Central memory CD8-positive, alpha-beta T cell (primary cell): ENCODE results near the gene GPA33.

Experiments
- ATAC-seq: fragments of 150-1000 bp; cut with Tn5 transposase; replicated peaks from 2 replicates; pipeline ENCODE4 v1.10.0; 2022; ENCODE audit warnings: mild to moderate bottlenecking, moderate FRiP score, moderate number of reproducible peaks; ENCODE audit not compliant: poor library complexity, severe bottlenecking; ENCODE audit errors: extremely low read depth
- DNase-seq, 2 donors: peaks; one replicate each; pipeline ENCODE4 v3.0.0; 2021; ENCODE audit warnings: low spot score in 2 of 2
- H3K27ac Mint-ChIP-seq: one replicate; pipeline ENCODE4 v1.8.0; 2022; ENCODE audit warnings: low read depth, mild to moderate bottlenecking, moderate library complexity, mixed read lengths
- H3K27me3 Mint-ChIP-seq: one replicate; pipeline ENCODE4 v1.8.0; 2022; ENCODE audit warnings: mixed read lengths
- H3K36me3 Mint-ChIP-seq: one replicate; pipeline ENCODE4 v1.8.0; 2022; ENCODE audit warnings: mild to moderate bottlenecking, moderate library complexity, mixed read lengths; ENCODE audit not compliant: insufficient read depth
- H3K4me1 Mint-ChIP-seq: one replicate; pipeline ENCODE4 v1.8.0; 2022; ENCODE audit warnings: mixed read lengths
- H3K4me3 Mint-ChIP-seq: one replicate; pipeline ENCODE4 v1.8.0; 2022; ENCODE audit warnings: mild to moderate bottlenecking, moderate library complexity, mixed read lengths
- H3K9me3 Mint-ChIP-seq: one replicate; pipeline ENCODE4 v1.8.0; 2022; ENCODE audit warnings: mixed read lengths

Gene GPA33

DNA sequence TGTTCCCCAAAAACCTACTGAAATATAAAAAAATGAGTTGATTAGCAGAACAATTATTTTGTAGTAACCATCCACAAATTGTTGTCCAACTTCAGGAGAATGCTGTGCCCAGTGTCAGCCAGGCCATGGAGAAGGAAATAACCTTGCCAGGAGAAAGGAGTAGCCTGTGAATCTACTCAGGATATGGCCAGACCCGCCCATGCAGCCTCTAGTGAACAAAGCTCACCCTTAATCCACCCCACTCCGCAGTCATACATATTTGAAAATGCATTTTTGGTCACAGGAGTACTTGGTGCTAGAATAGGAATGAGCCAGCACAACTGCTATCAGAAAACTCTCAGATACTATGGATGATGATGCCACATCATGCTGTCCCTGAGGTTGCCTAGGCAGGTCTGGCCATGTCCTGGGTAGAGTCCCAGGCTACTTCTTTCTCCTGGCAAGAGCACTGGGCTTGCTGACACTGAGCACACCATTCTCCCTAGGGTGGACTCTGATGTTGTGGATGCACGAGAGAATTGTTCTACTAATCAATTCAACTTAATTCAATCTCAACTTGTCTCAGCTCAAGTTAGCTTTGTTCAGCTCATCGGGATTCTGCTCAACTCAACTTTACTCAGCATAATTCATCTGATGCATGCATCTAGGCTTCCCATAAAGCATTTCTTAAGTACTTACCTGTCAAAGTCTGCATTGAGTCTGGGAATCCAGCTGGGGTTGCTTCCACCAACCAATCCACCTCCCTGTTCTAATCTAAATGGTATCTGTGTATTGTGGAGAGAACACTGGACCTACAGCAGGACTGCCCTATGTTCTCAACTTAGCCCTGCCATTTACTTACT is 21.9 kb upstream of the GPA33 start:
- DNase-seq: no peak
- no peak for ATAC-seq

GRCh38 chr1:167110586-167110985 is 20.4 kb upstream of the GPA33 start:
- Mint-ChIP-seq H3K4me1 (peaks cover 25% of the 10 kb centered on the region), H3K9me3 (peaks cover 5% of the 10 kb centered on the region), H3K4me3 (no peak overlapping the region), H3K27ac (no peak overlapping the region), H3K27me3 (peaks cover 12% of the 10 kb centered on the region), H3K36me3 (peaks cover 3% of the 10 kb centered on the region)
- ATAC-seq (no peak), DNase-seq (no peak)

More for the DNA sequence above, 21.9 kb upstream of the GPA33 start:
- H3K4me1 Mint-ChIP-seq: peaks cover 23% of the 10 kb centered on the region
- peaks cover 11% of the 10 kb centered on the region for H3K27me3 Mint-ChIP-seq
- H3K4me3 Mint-ChIP-seq: no peak overlapping the region
- H3K27ac Mint-ChIP-seq: no peak overlapping the region
- H3K36me3 Mint-ChIP-seq: peaks cover 2% of the 10 kb centered on the region
- H3K9me3 Mint-ChIP-seq: peaks cover 5% of the 10 kb centered on the region

DNA sequence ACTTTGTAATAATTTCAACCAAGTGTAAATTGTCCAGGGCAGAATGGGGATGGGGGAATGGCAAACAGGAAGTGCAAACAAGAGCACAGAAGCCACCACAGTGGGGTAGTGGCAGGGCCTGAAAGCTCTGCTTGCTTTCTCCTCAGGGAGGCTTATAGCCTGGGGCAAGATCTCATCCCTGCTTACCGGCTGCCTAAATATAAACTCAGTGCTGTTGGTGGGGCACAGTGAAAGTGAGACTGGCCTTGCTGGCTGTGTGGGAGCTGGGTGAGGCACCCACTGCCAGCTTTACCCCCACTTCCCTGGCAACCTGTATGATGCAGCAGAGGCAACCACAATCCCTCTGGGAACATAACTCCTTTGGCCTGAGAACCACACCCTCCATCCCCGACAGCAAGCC is 18.9 kb upstream of the GPA33 start:
- DNase-seq: no peak
- Mint-ChIP-seq H3K36me3 (peaks cover 5% of the 10 kb centered on the region), H3K27me3 (peaks cover 18% of the 10 kb centered on the region)

DNA sequence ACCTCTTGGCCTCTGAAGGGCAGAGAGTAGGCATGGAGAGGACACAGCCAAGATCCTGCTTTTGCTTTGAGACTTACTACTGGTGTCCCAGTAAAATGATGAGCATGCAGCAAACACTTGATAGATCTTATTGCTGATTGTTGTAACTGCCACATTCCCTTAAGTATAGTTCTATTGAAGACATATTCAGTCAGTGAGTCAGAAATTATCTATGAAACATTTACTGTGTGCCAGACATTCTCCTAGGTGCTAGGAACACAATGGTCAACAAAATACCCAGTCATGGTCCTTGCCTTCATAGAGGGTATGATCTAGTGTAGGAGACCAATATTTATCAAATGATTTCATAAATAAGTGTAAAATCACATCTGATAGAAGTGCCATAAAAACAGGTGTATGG is 17.3 kb upstream of the GPA33 start:
- H3K36me3 Mint-ChIP-seq: peaks cover 3% of the 10 kb centered on the region
- H3K27me3 Mint-ChIP-seq: peaks cover 20% of the 10 kb centered on the region
- no peak overlapping the region for H3K27ac Mint-ChIP-seq
- H3K9me3 Mint-ChIP-seq: peaks cover 5% of the 10 kb centered on the region
- H3K4me1 Mint-ChIP-seq: peaks cover 42% of the 10 kb centered on the region
- no peak overlapping the region for H3K4me3 Mint-ChIP-seq
- no peak for ATAC-seq
- no peak for DNase-seq

More for the DNA sequence above, 18.9 kb upstream of the GPA33 start:
- ATAC-seq: no peak
- H3K4me1 Mint-ChIP-seq: peaks cover 40% of the 10 kb centered on the region
- H3K27ac Mint-ChIP-seq: peak overlapping the region; percentile 20
- H3K4me3 Mint-ChIP-seq: no peak overlapping the region
- H3K9me3 Mint-ChIP-seq: peaks cover 5% of the 10 kb centered on the region

GRCh38 chr1:167106119-167106461 is 15.9 kb upstream of the GPA33 start:
- DNase-seq (no peak), ATAC-seq (no peak)
- H3K4me3 Mint-ChIP-seq: no peak overlapping the region
- H3K27me3 Mint-ChIP-seq: peaks cover 20% of the 10 kb centered on the region
- H3K27ac Mint-ChIP-seq: no peak overlapping the region
- peaks cover 42% of the 10 kb centered on the region for H3K4me1 Mint-ChIP-seq
- H3K9me3 Mint-ChIP-seq: peaks cover 5% of the 10 kb centered on the region
- H3K36me3 Mint-ChIP-seq: peaks cover 3% of the 10 kb centered on the region

DNA sequence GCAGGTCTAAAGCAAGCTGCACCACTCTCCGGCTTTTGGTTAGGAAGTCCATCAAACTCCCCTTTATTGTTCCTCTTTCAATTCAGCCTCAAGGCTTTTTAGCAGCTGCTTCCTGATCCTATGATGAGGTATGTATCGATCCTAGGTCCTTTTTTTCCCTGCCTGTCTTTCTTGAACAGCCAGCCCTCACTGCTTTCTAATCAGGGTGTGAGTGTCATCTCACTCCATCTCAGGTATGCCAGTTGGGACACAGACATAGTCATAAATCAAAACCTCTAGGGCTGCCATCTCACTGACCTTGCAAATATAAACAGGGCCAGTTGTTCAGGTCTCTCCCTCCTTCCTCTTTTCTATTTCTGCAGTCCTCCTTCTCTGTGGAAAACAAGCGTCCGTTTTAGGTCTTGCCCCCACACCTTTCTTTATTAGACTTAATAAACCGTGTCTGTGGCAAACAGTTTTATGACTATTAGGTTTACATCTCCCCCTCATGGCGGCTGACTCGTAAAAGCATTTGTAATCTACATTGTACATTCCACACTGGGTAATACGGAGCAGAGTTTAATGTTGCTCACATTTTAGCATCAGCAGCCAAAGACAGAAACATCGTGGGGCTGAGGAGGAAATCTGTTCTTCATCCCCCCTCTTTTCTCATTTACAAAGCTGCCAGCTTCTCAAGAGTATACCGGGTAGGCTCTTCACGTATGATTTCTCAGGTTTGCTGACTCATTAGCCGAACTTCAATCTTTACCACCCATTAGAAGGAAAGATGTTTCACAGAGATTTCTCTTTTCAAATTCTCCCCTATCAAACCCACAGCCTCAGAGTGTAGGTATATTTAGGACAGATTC is 15.3 kb upstream of the GPA33 start:
- Mint-ChIP-seq H3K9me3 (peaks cover 5% of the 10 kb centered on the region), H3K4me1 (peaks cover 37% of the 10 kb centered on the region), H3K4me3 (no peak overlapping the region), H3K27ac (no peak overlapping the region), H3K27me3 (peaks cover 20% of the 10 kb centered on the region), H3K36me3 (peaks cover 3% of the 10 kb centered on the region)
- DNase-seq (no peak), ATAC-seq (no peak)

DNA sequence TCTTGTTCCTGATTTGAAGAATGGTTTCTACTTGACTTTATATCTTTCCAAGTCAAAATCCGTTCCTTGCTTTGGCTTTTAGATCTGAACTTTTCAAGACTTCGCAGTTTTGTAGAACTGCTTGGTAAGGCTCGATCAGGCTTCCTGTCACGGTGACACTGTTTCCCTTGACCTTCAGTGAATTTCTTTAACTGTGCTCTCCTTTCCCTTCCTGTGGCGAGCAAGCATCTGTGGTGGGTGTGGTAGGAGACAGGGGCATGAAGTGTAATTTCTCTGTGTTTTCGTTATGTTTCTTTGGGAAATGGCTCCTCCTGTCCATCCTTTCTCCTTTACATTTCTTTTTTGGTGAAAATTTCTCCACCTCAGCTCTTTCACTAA is 14.1 kb upstream of the GPA33 start:
- no peak for ATAC-seq
- Mint-ChIP-seq H3K36me3 (peaks cover 3% of the 10 kb centered on the region), H3K27me3 (peaks cover 20% of the 10 kb centered on the region), H3K4me3 (peak overlapping the region; percentile 6), H3K27ac (no peak overlapping the region), H3K4me1 (peaks cover 27% of the 10 kb centered on the region), H3K9me3 (no peaks in the 10 kb centered on the region)
- no peak for DNase-seq

DNA sequence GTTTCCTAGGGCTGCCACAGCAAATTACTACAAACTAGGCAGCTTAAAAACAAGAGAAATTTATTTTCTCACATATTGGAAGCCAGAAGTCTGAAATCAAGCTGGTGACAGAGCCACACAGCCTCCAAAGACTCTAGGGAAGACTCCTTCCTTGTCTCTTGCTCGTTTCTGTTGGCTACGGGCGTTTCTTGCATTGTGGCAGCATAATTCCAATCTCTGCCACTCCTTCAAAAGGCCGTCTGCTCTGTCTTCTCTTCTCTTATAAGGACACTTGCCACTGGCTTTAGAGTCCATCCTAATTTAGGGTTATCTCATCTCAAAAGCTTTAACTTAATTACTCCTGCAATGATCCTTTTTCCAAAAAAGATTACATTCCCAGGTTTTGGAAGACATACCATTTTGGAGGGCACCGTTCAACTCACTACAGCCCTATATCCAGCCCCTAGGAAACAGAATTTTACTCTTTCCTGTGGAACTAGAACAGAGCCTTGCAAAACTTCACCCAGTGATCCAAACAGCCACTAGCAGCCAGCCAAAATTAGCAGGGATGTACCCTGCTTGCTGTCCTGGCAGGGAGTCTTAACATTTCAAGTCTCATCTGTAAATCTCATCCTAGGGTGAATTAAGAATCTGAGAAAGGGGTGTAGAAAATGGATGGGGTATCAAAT is 12.9 kb upstream of the GPA33 start:
- no peak for DNase-seq
- H3K27me3 Mint-ChIP-seq: peaks cover 28% of the 10 kb centered on the region
- no peak overlapping the region for H3K4me3 Mint-ChIP-seq
- peaks cover 3% of the 10 kb centered on the region for H3K36me3 Mint-ChIP-seq
- H3K27ac Mint-ChIP-seq: no peak overlapping the region
- ATAC-seq: no peak
- H3K4me1 Mint-ChIP-seq: peaks cover 18% of the 10 kb centered on the region
- H3K9me3 Mint-ChIP-seq: no peaks in the 10 kb centered on the region

GRCh38 chr1:167101754-167102153 is 11.6 kb upstream of the GPA33 start:
- DNase-seq: no peak
- Mint-ChIP-seq H3K4me3 (no peak overlapping the region), H3K4me1 (peaks cover 18% of the 10 kb centered on the region), H3K36me3 (peaks cover 3% of the 10 kb centered on the region), H3K9me3 (no peaks in the 10 kb centered on the region), H3K27me3 (peaks cover 37% of the 10 kb centered on the region), H3K27ac (no peak overlapping the region)
- ATAC-seq: no peak

GRCh38 chr1:167100730-167101129 is 10.6 kb upstream of the GPA33 start:
- Mint-ChIP-seq H3K9me3 (no peaks in the 10 kb centered on the region), H3K27ac (no peak overlapping the region), H3K36me3 (peaks cover 3% of the 10 kb centered on the region), H3K4me1 (peaks cover 18% of the 10 kb centered on the region), H3K4me3 (no peak overlapping the region), H3K27me3 (peaks cover 35% of the 10 kb centered on the region)
- DNase-seq (no peak), ATAC-seq (no peak)

DNA sequence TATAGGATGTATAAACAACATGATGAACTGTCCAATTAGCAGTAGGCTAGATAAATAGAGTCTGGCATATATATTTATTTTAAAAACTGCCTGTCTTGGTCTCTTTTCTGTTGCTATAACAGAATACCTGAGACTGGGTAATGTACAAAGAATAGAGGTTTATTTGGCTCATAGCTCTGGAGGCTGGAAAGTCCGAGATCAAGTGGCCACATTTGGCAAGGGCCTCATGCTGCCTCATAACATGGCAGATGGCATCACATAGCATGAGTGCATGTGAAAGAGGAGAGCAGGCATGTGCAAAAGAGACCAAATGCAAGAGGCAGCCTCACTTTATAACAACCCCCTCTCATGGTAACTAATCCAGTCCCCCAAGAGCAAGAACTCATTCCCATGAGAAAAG is 9.7 kb upstream of the GPA33 start:
- Mint-ChIP-seq H3K27me3 (peaks cover 26% of the 10 kb centered on the region), H3K4me3 (no peak overlapping the region), H3K9me3 (no peaks in the 10 kb centered on the region), H3K27ac (no peak overlapping the region), H3K36me3 (no peaks in the 10 kb centered on the region), H3K4me1 (peaks cover 9% of the 10 kb centered on the region)
- DNase-seq (no peak), ATAC-seq (no peak)

- peaks cover 5% of the 10 kb centered on the region for H3K4me1 Mint-ChIP-seq
- no peak for DNase-seq
- no peak overlapping the region for H3K4me3 Mint-ChIP-seq
- H3K36me3 Mint-ChIP-seq: no peaks in the 10 kb centered on the region
- H3K27me3 Mint-ChIP-seq: peaks cover 18% of the 10 kb centered on the region
- H3K27ac Mint-ChIP-seq: no peak overlapping the region
- no peaks in the 10 kb centered on the region for H3K9me3 Mint-ChIP-seq
- ATAC-seq: no peak
Observed at GRCh38 chr1:167095368-167095767, 5.2 kb upstream of the GPA33 start.
